Epidermal melanocyte (primary cell): ENCODE measurements around the gene CCSER1.

ENCODE experiments used
- DNase-seq: peaks from one replicate; pipeline ENCODE4 v3.0.0; 2011; ENCODE audit warnings: low spot score; ENCODE audit not compliant: insufficient read length

CCSER1 gene

DNA sequence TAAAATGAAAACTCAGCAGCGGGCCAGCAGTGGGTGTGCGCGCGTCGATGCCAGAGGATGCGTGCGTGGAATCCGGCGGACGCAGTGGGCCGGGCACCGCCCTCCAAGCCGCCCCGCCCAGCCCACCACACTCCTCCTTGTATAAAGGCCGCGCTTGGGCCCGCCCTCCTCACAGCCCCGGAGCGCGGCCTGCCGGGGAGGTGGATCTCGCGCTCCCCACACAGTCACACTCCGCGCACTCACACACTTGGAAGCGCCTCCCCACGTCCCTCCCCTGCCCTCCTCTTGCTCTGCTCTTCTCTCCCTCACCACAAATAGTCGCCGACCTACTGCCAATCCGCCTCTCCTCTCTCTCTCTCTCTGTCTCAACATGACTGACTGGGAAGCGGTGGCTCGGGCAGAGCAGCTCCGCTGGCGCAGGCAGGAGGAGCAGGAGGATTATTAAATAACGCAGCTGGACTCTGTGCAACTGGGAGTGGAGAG, at the start of gene CCSER1:
Gene CCSER1, plus strand, starts transcription at position 172 of the 483 bp plus-strand sequence.
- no peak for DNase-seq

DNA sequence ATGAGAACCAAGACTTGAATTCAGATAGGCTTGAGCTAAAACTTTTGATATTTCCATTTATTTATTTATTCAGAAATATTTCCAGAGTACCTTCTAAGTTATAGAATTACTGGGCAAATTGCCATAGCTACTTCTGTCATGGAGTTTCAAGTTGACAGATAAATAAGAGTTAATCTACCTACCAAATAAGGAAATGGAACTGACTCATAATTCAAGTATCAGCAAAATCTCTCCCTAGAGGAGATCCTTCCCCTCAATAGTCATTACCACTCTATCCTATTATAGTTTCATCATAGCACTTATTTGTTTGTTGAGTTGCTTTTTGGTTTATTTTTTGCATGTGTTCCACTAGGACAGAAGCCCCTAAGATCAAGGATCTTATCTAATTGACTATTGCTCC, 48.8 kb upstream of the CCSER1 start:
- no peak for DNase-seq

DNA sequence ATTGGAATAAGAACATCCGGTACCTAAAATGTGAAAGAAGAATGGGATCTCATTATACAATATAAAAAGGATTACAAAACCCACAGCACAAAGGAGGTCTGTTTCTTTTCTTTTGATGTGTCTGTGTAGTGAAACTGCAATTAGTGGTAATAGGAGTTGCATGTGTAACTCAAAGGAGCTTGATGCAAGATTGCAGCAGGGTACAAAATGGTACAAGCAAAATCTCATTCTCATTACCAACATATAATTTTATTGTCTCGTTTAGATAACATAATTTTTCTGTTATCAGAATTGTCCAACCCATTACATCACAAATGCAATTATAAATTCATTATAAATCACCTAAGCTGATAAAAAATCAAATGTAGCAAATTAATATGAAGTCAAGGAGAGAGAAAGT, 47.1 kb upstream of the CCSER1 start:
- no peak for DNase-seq

DNA sequence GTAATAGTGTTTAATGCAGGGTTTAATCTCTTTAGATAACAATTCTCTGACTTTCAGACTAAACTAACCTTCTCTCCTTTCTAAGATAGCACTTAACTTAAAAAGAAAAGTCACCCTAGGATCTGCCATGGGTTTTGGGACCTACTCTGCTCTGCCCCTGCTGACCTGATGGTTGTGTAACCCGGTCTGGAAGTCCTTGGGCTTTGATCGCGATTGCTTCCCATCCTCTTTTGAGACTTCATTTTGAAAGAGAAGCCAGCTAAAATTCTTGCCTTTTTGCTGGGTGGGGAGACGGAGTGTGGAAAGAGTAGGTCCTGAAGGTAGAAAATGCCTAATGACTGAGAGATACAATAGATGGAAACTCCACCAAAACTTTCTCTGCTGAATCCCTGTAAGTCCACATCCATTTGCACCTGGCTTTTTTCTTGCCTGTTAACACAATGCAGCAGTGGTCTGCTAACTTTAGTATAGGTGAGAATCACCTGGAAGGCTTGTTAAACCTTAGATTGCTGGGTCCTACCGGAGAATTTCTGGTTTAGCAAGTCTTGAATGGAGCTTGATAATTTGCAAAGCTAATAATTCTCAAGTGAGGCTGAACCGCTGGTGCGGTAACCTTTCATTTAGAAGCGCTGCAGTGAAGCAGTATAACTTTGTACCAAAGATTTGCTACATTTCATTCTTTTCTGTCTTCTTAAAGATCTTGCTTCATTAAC, 45.6 kb upstream of the CCSER1 start:
- DNase-seq = no peak

DNA sequence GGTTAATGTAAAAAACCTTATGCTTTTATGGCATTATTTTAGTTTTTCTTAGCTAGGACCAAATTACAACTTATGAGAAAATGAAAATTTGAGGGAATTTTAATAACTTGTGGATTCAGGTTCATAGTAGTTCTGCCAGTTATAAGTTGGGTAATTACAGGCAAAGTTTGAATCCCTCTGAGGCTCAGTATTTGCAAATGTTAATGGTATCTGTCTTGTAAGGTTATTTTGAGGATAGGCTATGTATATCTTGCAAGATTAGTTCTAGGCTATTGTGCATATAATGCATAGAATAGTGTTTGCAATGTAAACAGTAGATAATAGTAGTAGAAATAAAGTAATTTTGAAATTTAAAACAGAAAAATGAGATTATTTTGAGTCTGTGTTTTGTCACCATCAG, 44.7 kb upstream of the CCSER1 start:
- DNase-seq = no peak

DNA sequence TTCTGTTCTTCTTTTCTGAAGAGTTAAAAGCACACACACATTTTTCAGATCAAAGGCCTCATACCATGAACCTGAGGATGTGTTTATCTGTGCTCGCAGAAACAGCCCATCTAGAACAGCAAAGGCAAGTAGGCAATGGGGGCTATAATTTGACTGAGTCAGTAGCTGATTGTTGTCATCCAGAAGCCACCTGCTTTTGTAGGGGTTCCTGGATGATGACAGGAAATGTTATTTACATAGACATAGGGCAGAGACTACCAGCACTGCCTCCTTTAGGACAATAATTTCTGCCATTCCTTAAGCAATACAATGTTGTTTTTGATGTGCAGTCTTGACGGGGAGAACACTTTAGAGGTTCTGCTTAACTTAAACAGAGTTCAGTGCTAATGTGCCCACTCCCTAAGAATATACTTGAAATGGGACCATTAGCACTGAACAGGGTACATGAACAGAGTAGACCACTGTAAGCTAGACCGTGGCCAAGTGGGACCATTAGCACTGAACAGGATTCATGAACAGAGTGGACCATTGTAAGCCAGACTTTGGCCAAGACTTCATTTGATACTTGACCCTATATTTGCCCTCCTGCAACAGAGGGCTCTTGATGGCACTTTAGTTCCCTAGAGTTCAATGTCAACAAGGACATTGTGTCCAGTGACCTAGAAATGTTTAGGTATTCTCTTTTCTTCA, 42.8 kb upstream of the CCSER1 start:
- DNase-seq = no peak

DNA sequence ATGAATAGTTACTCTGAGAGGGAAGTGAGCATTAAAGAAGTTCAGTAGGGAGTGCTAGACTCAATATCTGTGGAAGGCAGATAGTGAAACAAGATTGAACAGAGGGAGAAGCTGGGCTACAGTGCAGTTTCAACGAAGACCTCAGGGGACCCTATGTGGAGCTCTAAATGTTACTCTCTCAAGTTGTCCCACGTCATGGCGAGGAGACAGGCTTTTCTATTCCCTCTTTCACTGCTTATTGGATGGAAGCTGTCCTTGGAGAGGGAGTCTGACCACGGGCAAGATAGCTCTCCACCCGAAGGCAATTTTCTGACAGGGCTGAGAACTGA, 42.3 kb upstream of the CCSER1 start:
- no peak for DNase-seq

DNA sequence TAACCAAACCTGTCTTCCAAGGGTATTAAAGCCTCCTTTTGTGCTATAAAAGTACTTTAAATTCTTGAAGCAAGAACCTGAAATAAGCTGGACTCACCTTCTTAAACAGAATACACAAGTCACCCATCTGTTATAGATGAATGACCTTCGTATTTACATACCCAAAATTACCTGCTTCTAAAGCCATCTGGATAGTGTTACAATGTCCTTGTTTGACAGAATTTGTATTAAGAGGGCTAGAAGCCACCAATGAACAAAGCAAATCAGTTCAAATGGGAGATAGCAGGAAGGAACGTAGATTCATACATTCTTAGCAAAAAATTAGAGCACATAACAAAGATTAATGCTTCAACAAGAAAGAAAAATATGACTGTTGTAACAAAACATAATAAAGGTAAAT, 33.7 kb upstream of the CCSER1 start:
- no peak for DNase-seq

DNA sequence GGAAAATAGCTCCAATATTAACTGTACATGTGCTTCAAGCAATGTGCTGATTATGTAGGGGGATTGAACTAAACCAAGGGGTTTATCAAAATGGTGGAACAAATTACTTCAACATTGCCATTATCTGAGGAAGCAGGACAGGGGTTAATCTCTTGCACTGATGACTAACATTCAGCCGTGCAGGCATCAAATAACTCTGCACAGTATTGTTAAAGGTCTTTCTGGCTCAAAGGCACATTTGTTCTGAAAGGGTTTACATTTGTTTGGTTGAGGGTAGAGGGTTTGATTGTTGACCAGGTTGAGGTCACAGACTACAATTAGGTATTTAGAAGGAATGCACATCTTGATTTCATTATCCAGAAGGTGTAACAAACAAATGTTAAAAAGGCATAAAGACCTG, 32.2 kb upstream of the CCSER1 start:
- DNase-seq = no peak

DNA sequence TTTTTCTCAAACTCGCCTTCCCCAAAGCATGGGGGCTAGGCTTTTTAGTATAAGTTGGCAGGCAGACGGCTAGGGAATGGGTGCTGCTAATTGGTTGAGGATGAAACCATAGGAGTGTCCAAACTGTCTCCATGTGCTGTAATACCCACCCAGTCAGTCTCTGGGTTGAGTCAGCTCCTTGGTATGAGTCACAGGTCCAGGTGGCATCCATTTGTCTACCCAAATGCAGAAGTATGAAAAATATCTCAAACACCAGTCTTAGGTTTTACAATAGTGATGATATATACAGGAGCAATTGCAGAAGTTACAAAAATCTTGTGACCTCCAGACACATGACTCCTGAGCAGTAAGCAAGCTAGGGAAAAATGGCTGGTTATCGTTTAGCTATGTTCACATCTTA, 27.4 kb upstream of the CCSER1 start:
- no peak for DNase-seq

DNA sequence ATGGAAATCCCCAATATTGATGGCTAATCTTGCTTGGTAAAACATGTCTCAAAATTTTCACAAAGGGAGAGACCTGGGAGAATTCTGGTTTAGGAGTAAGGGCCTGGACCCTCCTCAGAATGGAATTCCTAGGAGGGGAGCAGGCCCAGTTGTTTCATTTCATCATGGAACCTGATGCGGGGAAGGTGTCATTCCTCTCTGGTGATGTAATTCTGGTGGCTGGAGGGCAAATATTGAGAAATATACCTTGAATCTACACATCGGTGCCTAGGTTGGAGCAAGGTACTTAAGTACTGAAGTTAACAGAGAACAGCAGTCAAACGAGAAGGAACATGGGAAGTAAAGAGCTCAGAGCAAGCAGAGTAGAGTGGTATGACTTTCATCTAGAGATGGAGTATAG, 23.2 kb upstream of the CCSER1 start:
- no peak for DNase-seq

DNA sequence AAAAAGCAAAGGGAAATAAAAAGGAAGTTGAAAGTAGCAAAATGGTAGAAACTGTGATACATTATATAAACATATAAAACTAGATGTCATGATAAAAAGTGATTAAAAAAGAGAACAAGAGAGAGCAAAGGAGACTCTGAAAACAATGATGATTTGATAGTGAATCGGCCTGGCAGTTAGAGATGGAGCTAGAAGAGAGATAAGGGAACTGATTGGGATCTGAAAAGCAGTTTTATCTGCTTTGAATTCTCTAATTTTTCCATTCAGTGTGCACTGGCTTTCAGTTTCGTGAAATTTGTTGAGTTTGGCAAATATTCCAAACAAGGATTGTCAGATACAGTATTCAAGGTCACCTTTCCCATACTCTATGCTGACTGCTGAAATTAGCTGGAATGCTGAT, 21.9 kb upstream of the CCSER1 start:
- DNase-seq = no peak

DNA sequence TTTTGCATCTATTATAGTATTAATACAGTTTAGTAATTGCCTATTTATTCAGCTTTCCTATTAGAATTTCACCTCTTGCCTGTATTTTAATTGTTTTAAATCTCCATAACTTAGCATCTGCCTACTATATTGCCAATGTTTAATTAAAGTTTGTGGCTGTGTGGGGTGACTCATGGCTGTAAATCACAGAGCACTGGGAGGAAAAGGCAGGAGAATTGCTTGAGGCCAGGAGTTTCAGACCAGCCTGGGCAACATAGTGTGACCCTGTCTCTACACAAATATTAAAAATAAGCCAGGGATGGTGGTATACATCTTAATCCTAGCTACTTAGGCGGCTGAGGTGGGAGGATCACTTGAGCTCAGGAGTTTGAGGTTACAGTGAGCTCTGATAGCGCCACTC, 14.5 kb upstream of the CCSER1 start:
- no peak for DNase-seq

DNA sequence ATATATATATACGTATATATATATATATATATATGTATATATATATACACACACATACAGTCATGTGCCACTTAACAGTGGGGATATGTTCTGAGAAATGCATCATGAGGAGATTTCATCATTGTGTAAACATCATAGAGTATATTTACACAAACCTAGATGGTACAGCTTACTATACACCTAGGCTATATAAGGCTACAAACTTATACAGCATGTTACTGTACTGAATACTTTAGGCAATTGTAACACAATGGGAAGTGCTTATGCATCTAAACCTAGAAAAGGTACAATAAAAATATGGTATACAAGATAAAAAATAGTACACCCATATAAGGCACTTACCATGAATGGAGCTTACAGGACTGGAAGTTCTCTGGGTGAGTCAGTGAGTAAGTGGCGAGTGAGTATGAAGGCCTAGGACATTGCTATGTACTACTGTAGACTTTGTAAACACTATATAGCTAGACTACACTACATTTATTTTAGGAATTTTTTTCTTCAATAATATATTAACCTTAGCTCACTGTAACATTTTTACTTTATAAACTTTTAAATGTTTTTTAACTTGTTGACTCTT, 13.2 kb upstream of the CCSER1 start:
- no peak for DNase-seq

DNA sequence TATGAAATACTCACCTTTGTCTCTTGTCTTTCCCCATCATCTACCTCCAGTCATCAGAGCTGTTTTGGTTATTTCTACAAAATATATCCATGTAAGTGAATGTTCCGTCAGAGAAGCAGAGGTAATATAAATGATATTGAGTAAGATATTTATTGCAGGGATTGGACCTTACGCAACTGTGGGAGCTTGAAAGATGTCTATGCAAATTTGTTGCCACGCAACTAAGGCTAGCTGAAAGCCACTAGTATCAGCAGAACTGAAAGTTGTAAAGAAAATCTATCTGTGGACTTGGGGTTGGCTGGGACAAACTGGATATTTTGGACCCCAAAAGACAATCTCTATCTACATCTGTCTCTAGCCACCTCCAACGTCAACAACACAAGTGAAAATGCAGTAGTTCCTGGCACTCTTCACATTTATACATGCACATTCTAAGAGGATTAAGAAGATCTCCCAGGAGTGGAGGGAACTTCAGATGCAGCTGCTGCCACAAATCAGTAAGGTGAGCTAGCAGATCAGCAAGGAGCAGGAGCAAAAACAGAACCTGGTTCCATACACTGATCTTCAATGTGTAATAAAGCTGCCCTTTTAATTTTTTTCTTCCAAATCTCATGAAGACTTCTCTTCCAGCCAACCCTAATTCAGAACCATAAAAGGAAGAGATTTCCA, 8.5 kb upstream of the CCSER1 start:
- DNase-seq = no peak

DNA sequence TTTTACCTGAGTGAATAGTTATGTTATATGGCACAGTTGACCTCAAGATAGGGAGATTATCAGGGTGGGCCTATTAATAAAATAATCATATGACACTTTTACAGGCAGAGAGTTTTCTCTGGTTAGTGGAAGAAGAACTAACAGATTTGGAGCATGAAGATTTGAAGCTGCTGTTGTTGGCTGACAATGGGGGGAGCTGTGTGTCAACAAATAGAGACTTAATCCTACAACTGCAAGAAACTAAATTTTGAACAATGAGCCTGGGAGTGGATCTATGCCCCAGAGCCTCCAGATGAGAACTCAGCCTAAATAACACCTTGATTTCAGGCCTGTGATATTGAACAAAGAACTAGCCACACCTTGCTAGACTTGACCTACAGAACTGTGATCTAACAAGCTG, 7.2 kb upstream of the CCSER1 start:
- DNase-seq = no peak

DNA sequence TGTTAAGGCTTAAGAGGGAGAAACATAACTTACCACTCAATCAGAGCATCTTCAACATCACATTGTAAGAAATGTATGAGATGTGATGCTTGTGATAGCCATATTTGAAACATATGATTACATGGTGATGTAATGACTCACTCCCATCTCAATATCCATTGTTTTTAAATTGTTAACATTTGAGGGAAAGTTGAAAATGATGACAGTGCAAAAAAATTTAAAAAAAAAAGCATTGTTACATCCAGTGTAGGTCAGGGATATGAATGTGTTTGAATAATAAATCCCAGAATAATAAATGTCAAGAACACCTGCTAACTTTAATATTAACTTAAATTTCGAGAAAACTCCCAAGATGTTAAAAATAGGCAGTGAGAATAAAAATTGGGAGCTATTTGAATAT, 6.4 kb upstream of the CCSER1 start:
- DNase-seq = no peak

DNA sequence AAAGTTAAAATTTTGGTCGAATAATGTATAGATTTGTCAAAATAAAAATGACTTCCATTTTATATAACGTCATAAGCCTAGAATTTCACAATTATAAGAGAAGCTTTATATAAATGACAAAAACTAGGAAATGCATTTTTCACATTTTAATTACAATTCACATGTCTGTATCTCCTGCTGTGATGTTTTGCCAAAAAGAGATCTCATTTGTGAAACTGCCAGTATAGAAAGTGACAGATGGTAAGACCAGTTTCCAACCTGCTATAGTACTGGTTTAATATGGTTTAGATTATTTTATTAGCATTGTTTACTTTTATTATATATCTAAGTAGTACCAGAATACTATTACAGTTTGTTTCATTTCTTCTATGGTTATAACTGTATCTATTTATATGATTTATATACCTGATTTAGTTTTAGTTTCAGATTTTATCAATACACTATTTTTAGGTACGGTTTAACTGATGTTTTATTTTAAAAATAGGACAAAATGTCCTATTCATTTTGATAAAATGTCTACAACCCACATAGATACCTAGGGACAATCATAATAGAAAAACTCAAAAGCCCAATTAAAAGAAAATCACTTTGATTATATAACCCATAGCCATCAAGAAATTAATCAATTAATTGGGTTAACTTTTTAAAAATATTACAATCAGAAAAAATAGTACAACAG, 5.4 kb upstream of the CCSER1 start:
- DNase-seq = no peak

DNA sequence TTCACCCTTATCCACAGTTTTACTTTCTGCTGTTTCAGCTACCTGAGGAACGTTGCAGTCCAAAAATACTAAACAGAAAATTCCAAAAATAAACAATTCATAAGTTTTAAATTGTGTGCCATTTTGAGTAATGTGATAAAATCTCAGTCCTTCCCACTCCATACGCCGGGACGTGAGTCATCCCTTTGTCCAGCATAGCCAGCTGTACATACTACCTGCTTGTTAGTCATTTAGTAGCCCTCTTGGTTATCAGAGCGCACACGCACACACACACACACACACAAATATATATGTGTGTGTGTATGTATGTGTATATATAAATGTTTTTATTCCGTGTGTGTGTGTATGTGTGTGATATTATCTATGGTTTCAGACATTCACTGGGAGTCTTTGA, 4.8 kb upstream of the CCSER1 start:
- no peak for DNase-seq

DNA sequence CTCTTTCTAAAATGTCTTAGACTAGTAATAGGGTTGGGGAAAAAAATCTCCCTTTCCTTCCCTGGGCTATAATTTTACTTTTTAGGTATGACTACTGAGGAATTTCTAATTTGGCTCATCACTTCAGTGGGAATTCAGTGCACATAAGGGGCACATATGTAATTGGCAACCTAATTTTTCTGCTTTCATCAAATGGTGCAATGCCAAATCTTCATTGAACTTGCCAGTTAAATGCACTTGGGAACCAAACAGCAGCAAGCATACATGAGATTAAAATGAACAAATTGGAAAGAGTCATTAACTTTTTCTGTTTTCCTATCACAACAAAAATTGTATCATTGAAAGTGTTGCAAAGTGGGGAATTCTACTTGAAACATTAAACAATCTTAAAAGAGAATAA, 2.9 kb upstream of the CCSER1 start:
- DNase-seq = no peak

DNA sequence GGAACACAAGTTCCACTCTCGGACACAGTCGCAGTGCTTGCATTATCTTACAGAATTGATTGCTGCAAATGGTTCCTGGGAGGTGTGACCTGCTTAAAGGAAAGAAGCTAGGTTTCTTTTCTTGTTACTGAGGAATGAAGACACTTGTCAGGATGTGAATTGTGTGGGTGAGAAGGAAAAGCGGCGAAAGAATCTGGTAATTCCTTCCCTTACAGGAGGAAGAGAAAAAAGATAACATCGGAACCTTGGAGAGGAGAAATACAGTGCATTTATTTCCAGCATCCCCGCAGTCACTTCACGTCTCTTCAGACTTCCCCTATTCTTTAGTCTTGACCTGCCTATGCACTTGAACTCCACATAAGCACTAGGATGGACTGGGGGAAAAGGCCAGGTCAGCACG, 389 bp upstream of the CCSER1 start:
- no peak for DNase-seq
